Hepatocyte (in vitro differentiated cells): ENCODE data around the gene GATAD2A. TPM values are rescaled to one million over a fixed set of nuclear protein-coding genes. Genes with fewer than 3 reads are reported as not detected.
"Not testable (repeated sequence)": the region's sequence is repeated elsewhere in the genome, so short reads cannot be mapped to it uniquely, and the experiment has no call there.

Experiments used
- DNase-seq: peaks from one replicate; pipeline ENCODE4 v3.0.0-alpha.2; 2016; ENCODE audit warnings: low spot score
- H2AFZ ChIP-seq: fragments of 200-600 bp; sonication (generic); 2 replicates; pipeline ENCODE4 v1.6.0; 2016; ENCODE audit warnings: antibody characterized with exemption, mild to moderate bottlenecking
- H3K27ac ChIP-seq: fragments of 200-600 bp; sonication (generic); 2 replicates; pipeline ENCODE4 v1.5.1; 2016; ENCODE audit warnings: mild to moderate bottlenecking
- H3K27me3 ChIP-seq: fragments of 200-600 bp; sonication (generic); 2 replicates; pipeline ENCODE4 v1.6.1; 2016
- H3K36me3 ChIP-seq: fragments of 200-600 bp; sonication (generic); replicated peaks from 2 replicates; pipeline ENCODE4 v1.5.1; 2016; ENCODE audit warnings: low read depth; ENCODE audit not compliant: insufficient read depth
- H3K4me1 ChIP-seq: fragments of 200-600 bp; sonication (generic); 2 replicates; pipeline ENCODE4 v1.5.1; 2016; ENCODE audit warnings: mild to moderate bottlenecking, moderate library complexity; ENCODE audit not compliant: insufficient read depth
- H3K4me2 ChIP-seq: fragments of 200-600 bp; sonication (generic); 2 replicates; pipeline ENCODE4 v1.6.0; 2016
- H3K4me3 ChIP-seq: fragments of 200-600 bp; sonication (generic); 2 replicates; pipeline ENCODE4 v1.5.1; 2016; ENCODE audit warnings: mild to moderate bottlenecking
- H3K79me2 ChIP-seq: fragments of 200-600 bp; sonication (generic); 2 replicates; pipeline ENCODE4 v1.6.0; 2017; ENCODE audit warnings: mild to moderate bottlenecking
- H3K9me2 ChIP-seq: fragments of 200-600 bp; sonication (generic); replicated peaks from 2 replicates; pipeline ENCODE4 v1.6.0; 2017; ENCODE audit warnings: mild to moderate bottlenecking; ENCODE audit not compliant: insufficient read depth
- H3K9me3 ChIP-seq: fragments of 200-600 bp; sonication (generic); 2 replicates; pipeline ENCODE4 v1.5.1; 2016; ENCODE audit warnings: low read depth, mild to moderate bottlenecking
- H4K20me1 ChIP-seq: fragments of 200-600 bp; sonication (generic); 2 replicates; pipeline ENCODE4 v1.6.0; 2016; ENCODE audit warnings: mild to moderate bottlenecking; ENCODE audit not compliant: insufficient read depth, poor library complexity, severe bottlenecking
- EZH2 ChIP-seq: fragments of 200-600 bp; sonication (generic); IDR thresholded peaks from 2 replicates; pipeline ENCODE4 v1.6.1; 2016; ENCODE audit warnings: antibody characterized with exemption, mild to moderate bottlenecking, borderline replicate concordance
- EZH2phosphoT487 ChIP-seq: fragments of 200-600 bp; sonication (generic); IDR thresholded peaks from one replicate; pipeline ENCODE4 v1.6.1; 2018; ENCODE audit warnings: antibody characterized with exemption, mild to moderate bottlenecking, low read depth, moderate library complexity; ENCODE audit not compliant: unreplicated experiment, severe bottlenecking
- WGBS: methylation state at CpG from one replicate; pipeline ENCODE4 v1.1.6; 2016; ENCODE audit warnings: low lambda C conversion rate; ENCODE audit errors: missing lambda C conversion rate; 5-methylcytosine and 5-hydroxymethylcytosine counted together
- polyA plus RNA-seq: library from polyadenylated mRNA; unstranded; fragments of >200 nt; fragmentation: Nextera tagmentation; extraction: Ambion mirVana; gene quantifications from 2 replicates; pipeline ENCODE4 v1.2.1, GENCODE V29; 2016
- total RNA-seq: library from RNA; depleted of rRNA; stranded (reverse); fragments of >200 nt; gene quantifications from 2 replicates; pipeline ENCODE4 v1.2.3, GENCODE V29; 2014
- TF ChIP-seq, protein P1 (sequence below): fragments of 200-600 bp; sonication (generic); IDR thresholded peaks from 2 replicates; pipeline ENCODE4 v1.5.1; 2016; ENCODE audit warnings: antibody characterized with exemption, mild to moderate bottlenecking; ENCODE audit not compliant: poor library complexity

The GATAD2A gene
- total and polyA plus RNA-seq, 2 experiments from 2014 or later, result 35.3 to 35.7 TPM

DNA sequence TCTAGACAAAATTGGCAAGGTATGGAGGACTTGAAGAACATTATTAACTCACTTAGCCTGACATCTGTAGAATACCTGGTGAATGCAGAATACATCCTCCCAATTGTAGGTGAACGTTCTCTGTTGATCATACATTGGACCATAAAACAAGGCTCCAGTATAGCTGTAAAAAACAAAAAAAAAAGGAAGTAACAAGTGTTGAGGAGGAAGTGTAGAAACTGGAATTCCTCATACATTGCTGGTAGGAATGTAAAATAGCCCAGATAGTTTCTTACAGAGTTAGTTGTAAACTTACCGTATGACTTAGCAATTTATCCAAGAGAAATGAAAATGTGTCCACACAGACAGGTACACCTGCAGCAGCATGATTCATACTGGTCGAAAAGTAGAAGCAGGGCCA lies 65.1 kb downstream of the GATAD2A start:
- 95% methylated on average over 3 of the region's 3 CpGs for WGBS
- Histone ChIP-seq H3K4me1 (no peaks in the 10 kb centered on the region), H4K20me1 (peaks cover 2% of the 10 kb centered on the region), H3K4me3 (no peak overlapping the region), H3K36me3 (peaks cover 8% of the 10 kb centered on the region), H3K4me2 (no peak overlapping the region), H3K27me3 (no peaks in the 10 kb centered on the region), H3K9me2 (no peaks in the 10 kb centered on the region), H3K79me2 (peaks cover 76% of the 10 kb centered on the region), H2AFZ (no peak overlapping the region), H3K27ac (no peak overlapping the region), H3K9me3 (peaks cover 25% of the 10 kb centered on the region)
- DNase-seq, result no peak
- TF ChIP-seq EZH2phosphoT487, result no peak
- no peak for TF ChIP-seq EZH2
- TF ChIP-seq, protein P1, sequence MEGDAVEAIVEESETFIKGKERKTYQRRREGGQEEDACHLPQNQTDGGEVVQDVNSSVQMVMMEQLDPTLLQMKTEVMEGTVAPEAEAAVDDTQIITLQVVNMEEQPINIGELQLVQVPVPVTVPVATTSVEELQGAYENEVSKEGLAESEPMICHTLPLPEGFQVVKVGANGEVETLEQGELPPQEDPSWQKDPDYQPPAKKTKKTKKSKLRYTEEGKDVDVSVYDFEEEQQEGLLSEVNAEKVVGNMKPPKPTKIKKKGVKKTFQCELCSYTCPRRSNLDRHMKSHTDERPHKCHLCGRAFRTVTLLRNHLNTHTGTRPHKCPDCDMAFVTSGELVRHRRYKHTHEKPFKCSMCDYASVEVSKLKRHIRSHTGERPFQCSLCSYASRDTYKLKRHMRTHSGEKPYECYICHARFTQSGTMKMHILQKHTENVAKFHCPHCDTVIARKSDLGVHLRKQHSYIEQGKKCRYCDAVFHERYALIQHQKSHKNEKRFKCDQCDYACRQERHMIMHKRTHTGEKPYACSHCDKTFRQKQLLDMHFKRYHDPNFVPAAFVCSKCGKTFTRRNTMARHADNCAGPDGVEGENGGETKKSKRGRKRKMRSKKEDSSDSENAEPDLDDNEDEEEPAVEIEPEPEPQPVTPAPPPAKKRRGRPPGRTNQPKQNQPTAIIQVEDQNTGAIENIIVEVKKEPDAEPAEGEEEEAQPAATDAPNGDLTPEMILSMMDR, result no peak

DNA sequence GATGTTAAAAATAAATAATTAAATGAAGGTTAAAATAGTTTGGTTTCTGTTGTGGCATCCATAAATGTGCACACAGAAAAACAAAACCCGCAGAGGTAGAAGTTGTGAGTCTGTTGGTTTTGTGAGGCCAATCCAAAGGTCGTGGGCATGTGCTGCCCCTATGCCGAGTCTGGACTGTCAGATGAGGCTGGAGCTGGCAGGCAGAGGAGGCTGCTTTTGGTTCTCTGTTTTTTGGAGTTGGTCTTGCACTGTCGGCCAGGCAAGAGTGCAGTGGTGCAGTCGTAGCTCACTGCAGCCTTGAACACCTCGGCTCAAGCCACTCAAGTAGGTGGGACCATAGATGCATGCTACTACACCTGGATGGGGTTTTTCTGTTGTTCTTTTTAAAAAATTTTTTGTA lies 66.2 kb downstream of the GATAD2A start:
- no peak overlapping the region for H3K4me3 ChIP-seq
- peaks cover 74% of the 10 kb centered on the region for H3K79me2 ChIP-seq
- no peaks in the 10 kb centered on the region for H3K27me3 ChIP-seq
- peaks cover 2% of the 10 kb centered on the region for H4K20me1 ChIP-seq
- no peaks in the 10 kb centered on the region for H3K9me2 ChIP-seq
- TF ChIP-seq, protein P1, result no peak
- no peak for TF ChIP-seq EZH2
- TF ChIP-seq EZH2phosphoT487, result no peak
- no peaks in the 10 kb centered on the region for H3K4me1 ChIP-seq
- peaks cover 25% of the 10 kb centered on the region for H3K9me3 ChIP-seq
- no peak overlapping the region for H3K27ac ChIP-seq
- peaks cover 8% of the 10 kb centered on the region for H3K36me3 ChIP-seq
- no peak for DNase-seq
- H2AFZ ChIP-seq, result no peak overlapping the region
- 88% methylated on average over 6 of the region's 6 CpGs for WGBS
- no peak overlapping the region for H3K4me2 ChIP-seq

DNA sequence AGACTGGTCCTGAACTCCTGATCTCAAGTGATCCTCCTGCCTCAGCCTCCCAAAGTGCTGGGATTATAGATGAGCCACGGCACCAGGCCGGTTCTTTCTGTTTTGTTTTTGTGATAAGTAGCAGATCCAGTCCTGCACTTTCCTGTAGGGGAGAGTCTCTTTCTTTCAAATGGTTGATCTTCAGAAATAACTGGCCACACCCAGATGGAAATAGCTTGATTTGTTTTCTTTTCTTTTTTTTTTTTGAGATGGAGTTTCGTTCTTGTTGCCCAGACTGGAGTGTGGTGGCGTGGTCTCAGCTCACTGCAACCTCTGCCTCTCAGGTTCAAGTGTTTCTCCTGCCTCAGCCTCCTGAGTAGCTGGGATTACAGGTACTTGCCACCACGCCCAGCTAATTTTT lies 66.6 kb downstream of the GATAD2A start:
- H3K9me2 ChIP-seq, H3K4me3 ChIP-seq, H3K27me3 ChIP-seq, H4K20me1 ChIP-seq, DNase-seq, H3K27ac ChIP-seq, H3K4me2 ChIP-seq, H3K36me3 ChIP-seq, H2AFZ ChIP-seq, H3K4me1 ChIP-seq: not testable (repeated sequence)
- Histone ChIP-seq H3K9me3 (peaks cover 25% of the 10 kb centered on the region), H3K79me2 (peaks cover 76% of the 10 kb centered on the region)
- WGBS, result 90% methylated on average over 5 of the region's 5 CpGs

DNA sequence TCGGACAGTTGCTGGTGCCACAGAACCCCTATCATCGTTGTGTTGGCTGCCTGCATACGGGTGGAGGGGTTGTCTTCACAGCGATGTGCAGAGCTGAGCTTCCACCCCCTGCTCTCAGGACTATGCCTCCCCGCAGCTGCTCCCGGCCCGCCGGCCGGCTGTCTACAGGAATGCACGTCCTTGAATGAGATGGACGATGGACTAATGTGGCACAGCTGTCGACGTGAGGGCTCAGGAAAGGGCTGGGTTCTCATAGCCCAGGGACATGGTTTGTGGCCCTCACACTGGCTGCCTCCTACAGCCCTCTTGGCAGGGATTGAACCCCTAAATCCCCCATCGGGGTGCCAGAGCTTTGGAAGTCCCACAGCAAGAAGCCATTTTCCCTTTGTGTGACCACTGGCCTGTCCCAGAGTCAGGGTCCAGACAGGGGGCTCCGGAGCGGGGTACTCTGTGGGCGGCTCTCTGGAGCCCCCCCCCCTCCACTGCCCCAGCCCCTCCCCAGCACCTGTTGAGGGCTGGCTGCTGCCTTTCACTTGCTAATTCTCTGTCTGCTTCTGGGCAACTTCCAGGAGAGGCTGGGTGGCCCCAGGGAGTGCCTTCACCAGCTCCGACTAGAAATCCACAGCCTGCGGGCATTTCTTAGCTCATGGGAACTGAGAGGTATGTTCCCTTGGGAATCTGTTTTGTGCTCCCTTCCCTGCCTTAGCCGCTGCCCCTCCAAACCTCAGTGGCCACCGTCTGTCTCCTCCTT lies 69.7 kb downstream of the GATAD2A start:
- no peak overlapping the region for H3K4me2 ChIP-seq
- peaks cover 2% of the 10 kb centered on the region for H4K20me1 ChIP-seq
- DNase-seq, result no peak
- H3K79me2 ChIP-seq, result peaks cover 76% of the 10 kb centered on the region
- H3K9me3 ChIP-seq, result no peaks in the 10 kb centered on the region
- WGBS, result 72% methylated on average over 19 of the region's 21 CpGs
- no peaks in the 10 kb centered on the region for H3K36me3 ChIP-seq
- peaks cover 8% of the 10 kb centered on the region for H3K4me1 ChIP-seq
- H3K9me2 ChIP-seq, result no peaks in the 10 kb centered on the region
- no peak overlapping the region for H3K27ac ChIP-seq
- no peak overlapping the region for H2AFZ ChIP-seq
- no peaks in the 10 kb centered on the region for H3K27me3 ChIP-seq
- no peak for TF ChIP-seq EZH2
- TF ChIP-seq EZH2phosphoT487, result no peak
- TF ChIP-seq, protein P1, result no peak
- no peak overlapping the region for H3K4me3 ChIP-seq
